Measurements from ENCODE around the gene PTPRG. TPM values are rescaled to one million over a fixed set of nuclear protein-coding genes. Genes with fewer than 3 reads are reported as not detected.

PTPRG gene
- total and polyA plus RNA-seq, 2 donors (not counting 3 experiments of a cell fraction or from before 2014, with no cell fraction given), result 8.9 to 39.1 TPM

GRCh38 chr3:61724801-61725200 lies 163.4 kb downstream of the PTPRG start:
- Histone ChIP-seq H3K4me2 (ENCODE audit: insufficient read depth, low read length) (no peak overlapping the region), H4K20me1 (replicated peaks; ENCODE audit: control insufficient read depth, extremely low read depth, insufficient read depth, low read length) (no peaks in the 10 kb centered on the region), H2AFZ (ENCODE audit: low read depth, low read length) (no peak overlapping the region), H3K4me1 (ENCODE audit: control insufficient read depth, extremely low read depth, insufficient read depth, low read length) (no peaks in the 10 kb centered on the region), H3K9me3 (replicated peaks; ENCODE audit: control insufficient read depth, insufficient read depth, low read length) (no peaks in the 10 kb centered on the region), H3K9ac (replicated peaks; ENCODE audit: extremely low read depth, insufficient read depth, low read length) (no peak overlapping the region), H3K27ac (ENCODE audit: insufficient read depth, low read depth, low read length) (no peak overlapping the region), H3K27me3 (ENCODE audit: control insufficient read depth in 2 of 2, insufficient read depth in 2 of 2, low read length in 2 of 2) (no peaks in the 10 kb centered on the region), H3K9me1 (replicated peaks; ENCODE audit: control insufficient read depth, extremely low read depth, insufficient read depth, low read length) (no peaks in the 10 kb centered on the region), H3K79me2 (ENCODE audit: control insufficient read depth, insufficient read depth, low read length) (no peaks in the 10 kb centered on the region), H3K36me3 (ENCODE audit: control insufficient read depth in 2 of 2, extremely low read depth in 1 of 2, insufficient read depth in 2 of 2, low read length in 2 of 2) (no peaks in the 10 kb centered on the region), H3K4me3 (replicated peaks in 1 of 3; ENCODE audit: insufficient read depth in 1 of 3, low read depth in 1 of 3, low read length in 3 of 3) (no peak overlapping the region)
- ChIA-PET POLR2A (no interaction called here), CTCF (no interaction called here)
- TF ChIP-seq POLR2A (IDR thresholded peaks at IDR 0.05; ENCODE audit: low read depth, low read length) (no peak), EZH2 (IDR thresholded peaks at IDR 0.05; ENCODE audit: borderline replicate concordance, low read depth, low read length, severe bottlenecking) (no peak), CTCF (IDR thresholded peaks at IDR 0.05; ENCODE audit: extremely low read depth in 1 of 2, insufficient read depth in 1 of 2, low read depth in 1 of 2, low read length in 2 of 2) (no peak), JUN (IDR thresholded peaks at IDR 0.05; ENCODE audit: borderline replicate concordance, insufficient read depth, insufficient read length, low read depth) (no peak), POLR2AphosphoS5 (IDR thresholded peaks at IDR 0.05; ENCODE audit: insufficient read depth, low read depth, low read length) (no peak), MYC (IDR thresholded peaks at IDR 0.05; ENCODE audit: low read depth, low read length) (no peak), MAX (IDR thresholded peaks at IDR 0.05; ENCODE audit: insufficient read depth, insufficient read length) (no peak), FOS (IDR thresholded peaks at IDR 0.05; ENCODE audit: borderline replicate concordance, insufficient read depth, low read length) (no peak), GATA2 (IDR thresholded peaks at IDR 0.05; ENCODE audit: insufficient read depth, insufficient read length, low read depth, low read length) (no peak)
- intact Hi-C loops (cut with micrococcal nuclease), result no loop called here
- no TSS peak for BruUV-seq (replicated peaks)
- no peak for DNase-seq (ENCODE audit: low read depth, low spot score)
- FAIRE-seq, result no peak
- dilution Hi-C loops (cut with MboI; ENCODE audit: extremely low pct_ligation_motif_present, low sequenced_read_pairs), result no loop called here
